SU-DHL-6 (cell line): ENCODE data around the gene SCGB1C2.

Experiments used
- H2AFZ ChIP-seq: fragments of 200-600 bp; sonication (generic); 2 replicates; pipeline ENCODE4 v1.6.1; 2014; ENCODE audit warnings: low read depth, mild to moderate bottlenecking, moderate library complexity, mixed read lengths, antibody characterized with exemption, low read length; ENCODE audit not compliant: severe bottlenecking
- H3F3A ChIP-seq: fragments of 200-600 bp; shearing (Covaris generic); 2 replicates; pipeline ENCODE4 v1.6.0; 2016; ENCODE audit warnings: antibody characterized with exemption, mild to moderate bottlenecking; ENCODE audit not compliant: insufficient read depth
- H3K27ac ChIP-seq: fragments of 200-600 bp; sonication (generic); 2 replicates; pipeline ENCODE4 v1.5.1; 2016; ENCODE audit warnings: low read depth, mild to moderate bottlenecking, low read length, moderate library complexity, mixed read lengths
- H3K27me3 ChIP-seq: fragments of 200-600 bp; sonication (generic), shearing (Covaris generic); 2 replicates; pipeline ENCODE4 v1.6.0; 2014; ENCODE audit warnings: mild to moderate bottlenecking, low read length
- H3K36me3 ChIP-seq: fragments of 200-600 bp; sonication (generic); 2 replicates; pipeline ENCODE4 v1.6.1; 2014; ENCODE audit warnings: mild to moderate bottlenecking, low read length, mixed read lengths
- H3K4me2 ChIP-seq: fragments of 300-600, 200-600 bp; shearing (Covaris generic), sonication (generic); 2 replicates; pipeline ENCODE4 v1.6.0; 2014; ENCODE audit warnings: low read length, low read depth, mild to moderate bottlenecking; ENCODE audit not compliant: poor library complexity, severe bottlenecking
- H3K4me3 ChIP-seq: fragments of 200-600 bp; sonication (generic); 2 replicates; pipeline ENCODE4 v1.5.1; 2014; ENCODE audit warnings: antibody characterized with exemption, low read length, mild to moderate bottlenecking, mixed read lengths; ENCODE audit not compliant: insufficient read depth, poor library complexity, severe bottlenecking
- H3K79me2 ChIP-seq: fragments of 200-600 bp; sonication (generic); 2 replicates; pipeline ENCODE4 v1.6.1; 2014; ENCODE audit warnings: mild to moderate bottlenecking, low read length, moderate library complexity; ENCODE audit not compliant: insufficient read depth
- H3K9ac ChIP-seq: fragments of 200-600 bp; sonication (generic); 2 replicates; pipeline ENCODE4 v1.7.0; 2014; ENCODE audit warnings: mild to moderate bottlenecking, low read length
- H3K9me2 ChIP-seq: fragments of 200-600 bp; sonication (generic); replicated peaks from 2 replicates; pipeline ENCODE4 v1.6.1; 2014; ENCODE audit warnings: low read length; ENCODE audit not compliant: insufficient read depth
- H3K9me3 ChIP-seq: fragments of 200-600 bp; sonication (generic); 2 replicates; pipeline ENCODE4 v1.6.1; 2014; ENCODE audit warnings: low read length, mixed read lengths; ENCODE audit not compliant: insufficient read depth
- H4K20me1 ChIP-seq: fragments of 200-600 bp; sonication (generic); 2 replicates; pipeline ENCODE4 v1.6.1; 2014; ENCODE audit warnings: low read depth, mild to moderate bottlenecking, antibody characterized with exemption, low read length, moderate library complexity, mixed read lengths
- CTCF ChIP-seq: fragments of 200-600 bp; sonication (generic); IDR thresholded peaks from one replicate; pipeline ENCODE4 v1.5.1; 2017; ENCODE audit warnings: antibody characterized with exemption, mild to moderate bottlenecking, low read length, moderate library complexity; ENCODE audit not compliant: insufficient read depth, poor library complexity, severe bottlenecking
- EZH2phosphoT487 ChIP-seq: fragments of 200-600 bp; sonication (generic), shearing (Covaris generic); conservative IDR thresholded peaks from 2 replicates; pipeline ENCODE4 v1.6.1; 2018; ENCODE audit warnings: mild to moderate bottlenecking, antibody characterized with exemption, low read length, moderate library complexity, mixed read lengths

Gene SCGB1C2

GRCh38 chr17:148757-149156 lies 11.4 kb downstream of the SCGB1C2 start:
- Histone ChIP-seq H3F3A (no peaks in the 10 kb centered on the region), H3K27ac (no peak overlapping the region), H3K79me2 (no peaks in the 10 kb centered on the region), H3K36me3 (no peaks in the 10 kb centered on the region), H3K9me3 (no peaks in the 10 kb centered on the region), H3K4me2 (no peak overlapping the region), H3K9ac (no peak overlapping the region), H2AFZ (no peak overlapping the region), H3K27me3 (no peaks in the 10 kb centered on the region), H4K20me1 (no peaks in the 10 kb centered on the region), H3K9me2 (no peaks in the 10 kb centered on the region), H3K4me3 (no peak overlapping the region)
- no peak for TF ChIP-seq CTCF
- TF ChIP-seq EZH2phosphoT487, result no peak

DNA sequence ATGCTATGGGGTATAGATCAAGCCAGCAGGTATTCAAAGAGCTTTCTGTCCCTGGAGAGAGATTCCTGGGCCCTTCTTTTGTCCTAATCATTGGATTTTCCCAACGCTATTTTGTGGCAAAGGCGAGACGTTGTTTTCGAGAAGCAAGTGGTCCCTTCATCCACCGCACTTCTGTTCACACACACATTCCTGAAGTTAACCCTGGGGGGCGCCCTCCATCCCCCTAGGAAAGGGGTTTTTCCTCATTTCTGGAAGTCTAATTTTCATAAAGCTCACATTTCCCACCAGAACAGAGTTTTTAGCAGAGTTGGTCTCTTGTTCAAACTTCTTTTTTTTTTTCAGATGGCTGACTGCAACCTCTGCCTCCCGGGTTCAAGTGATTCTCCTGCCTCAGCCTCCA lies 11.9 kb downstream of the SCGB1C2 start:
- H3K27me3 ChIP-seq, result no peaks in the 10 kb centered on the region
- no peaks in the 10 kb centered on the region for H3K36me3 ChIP-seq
- H3K27ac ChIP-seq, result no peak overlapping the region
- H3K9me2 ChIP-seq, result no peaks in the 10 kb centered on the region
- no peak overlapping the region for H3K4me2 ChIP-seq
- H3K4me3 ChIP-seq, result no peak overlapping the region
- H3K79me2 ChIP-seq, result no peaks in the 10 kb centered on the region
- no peak overlapping the region for H2AFZ ChIP-seq
- H4K20me1 ChIP-seq, result no peaks in the 10 kb centered on the region
- no peak for TF ChIP-seq CTCF
- no peak for TF ChIP-seq EZH2phosphoT487
- H3K9ac ChIP-seq, result no peak overlapping the region
- no peaks in the 10 kb centered on the region for H3K9me3 ChIP-seq
- no peaks in the 10 kb centered on the region for H3F3A ChIP-seq

DNA sequence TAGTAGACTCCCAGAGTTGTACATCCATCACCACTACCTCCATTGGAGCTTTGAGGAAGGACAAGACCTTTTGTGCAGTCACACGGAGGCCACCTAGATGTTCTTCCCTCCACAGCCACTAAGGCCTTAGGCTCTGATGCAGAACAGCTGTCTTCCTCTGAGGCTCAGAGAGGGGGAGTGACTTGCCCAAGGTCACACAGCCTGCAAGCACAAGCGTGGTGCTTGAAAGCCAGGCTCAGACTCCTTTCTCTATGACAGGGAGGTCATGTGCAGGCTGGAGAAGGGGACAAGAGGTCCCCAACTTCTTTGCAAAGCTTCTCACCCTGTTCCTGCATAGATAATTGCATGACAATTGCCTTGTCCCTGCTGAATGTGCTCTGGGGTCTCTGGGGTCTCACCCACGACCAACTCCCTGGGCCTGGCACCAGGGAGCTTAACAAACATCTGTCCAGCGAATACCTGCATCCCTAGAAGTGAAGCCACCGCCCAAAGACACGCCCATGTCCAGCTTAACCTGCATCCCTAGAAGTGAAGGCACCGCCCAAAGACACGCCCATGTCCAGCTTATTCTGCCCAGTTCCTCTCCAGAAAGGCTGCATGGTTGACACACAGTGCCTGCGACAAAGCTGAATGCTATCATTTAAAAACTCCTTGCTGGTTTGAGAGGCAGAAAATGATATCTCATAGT lies 12.7 kb downstream of the SCGB1C2 start:
- Histone ChIP-seq H3K9ac (no peak overlapping the region), H2AFZ (no peak overlapping the region), H3K27me3 (no peaks in the 10 kb centered on the region), H3F3A (no peaks in the 10 kb centered on the region), H3K27ac (no peak overlapping the region), H3K36me3 (no peaks in the 10 kb centered on the region), H4K20me1 (no peaks in the 10 kb centered on the region), H3K9me3 (no peaks in the 10 kb centered on the region), H3K9me2 (no peaks in the 10 kb centered on the region), H3K79me2 (no peaks in the 10 kb centered on the region), H3K4me3 (no peak overlapping the region), H3K4me2 (no peak overlapping the region)
- TF ChIP-seq EZH2phosphoT487 (no peak), CTCF (no peak)
